HG03097 (cell line): ENCODE measurements around the gene MUCL1.

Experiments used
- ATAC-seq: cut with Tn5 transposase; IDR thresholded peaks from one replicate; pipeline ENCODE4 v1.9.1; 2021; ENCODE audit not compliant: unreplicated experiment, low FRiP score

MUCL1 gene

GRCh38 chr12:54890339-54890738 is 36.0 kb downstream of the MUCL1 start:
- ATAC-seq = no peak

- no peak for ATAC-seq
Observed at GRCh38 chr12:54891717-54892478, 37.6 kb downstream of the MUCL1 start.
